ENCODE results near the gene ABHD17C. TPM values are rescaled to one million over a fixed set of nuclear protein-coding genes. Genes with fewer than 3 reads are reported as not detected.

The ABHD17C gene
- total and polyA plus RNA-seq, 12 donors: 1.9 to 9.9 (median 5.3) TPM

DNA sequence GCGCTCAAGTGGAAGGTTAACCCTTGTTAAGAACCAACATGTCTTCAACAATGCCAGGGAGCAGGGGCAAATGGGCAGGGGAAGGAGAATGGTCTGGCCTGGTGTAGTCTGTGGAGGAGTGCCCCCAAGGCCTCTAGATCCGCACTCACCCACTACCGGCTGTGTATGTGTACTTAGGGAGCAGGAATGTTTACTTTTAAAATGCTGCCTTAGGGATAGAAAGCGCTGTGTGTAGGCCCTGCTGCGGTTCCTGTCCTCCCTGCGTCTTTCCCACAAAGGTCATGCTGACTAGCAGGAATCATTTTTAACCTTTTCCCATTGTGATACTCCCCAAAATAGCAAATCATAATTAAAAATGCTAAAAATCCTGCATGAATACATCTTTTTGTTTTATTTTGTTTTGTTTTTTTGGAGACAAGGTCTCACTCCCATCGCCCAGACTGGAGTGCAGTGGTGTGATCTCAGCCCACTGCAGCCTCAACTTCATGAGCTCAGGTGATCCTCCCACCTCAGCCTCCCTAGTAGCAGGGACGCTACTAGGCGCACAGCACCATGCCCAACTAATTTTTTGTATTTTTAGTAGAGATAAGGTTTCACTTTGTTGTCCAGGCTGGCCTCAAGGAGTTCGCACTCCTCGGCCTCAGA is 48.2 kb downstream of the ABHD17C start:
- TF ChIP-seq POLR2A (IDR thresholded peaks at IDR 0.05): no peak
- TF ChIP-seq, protein P1, sequence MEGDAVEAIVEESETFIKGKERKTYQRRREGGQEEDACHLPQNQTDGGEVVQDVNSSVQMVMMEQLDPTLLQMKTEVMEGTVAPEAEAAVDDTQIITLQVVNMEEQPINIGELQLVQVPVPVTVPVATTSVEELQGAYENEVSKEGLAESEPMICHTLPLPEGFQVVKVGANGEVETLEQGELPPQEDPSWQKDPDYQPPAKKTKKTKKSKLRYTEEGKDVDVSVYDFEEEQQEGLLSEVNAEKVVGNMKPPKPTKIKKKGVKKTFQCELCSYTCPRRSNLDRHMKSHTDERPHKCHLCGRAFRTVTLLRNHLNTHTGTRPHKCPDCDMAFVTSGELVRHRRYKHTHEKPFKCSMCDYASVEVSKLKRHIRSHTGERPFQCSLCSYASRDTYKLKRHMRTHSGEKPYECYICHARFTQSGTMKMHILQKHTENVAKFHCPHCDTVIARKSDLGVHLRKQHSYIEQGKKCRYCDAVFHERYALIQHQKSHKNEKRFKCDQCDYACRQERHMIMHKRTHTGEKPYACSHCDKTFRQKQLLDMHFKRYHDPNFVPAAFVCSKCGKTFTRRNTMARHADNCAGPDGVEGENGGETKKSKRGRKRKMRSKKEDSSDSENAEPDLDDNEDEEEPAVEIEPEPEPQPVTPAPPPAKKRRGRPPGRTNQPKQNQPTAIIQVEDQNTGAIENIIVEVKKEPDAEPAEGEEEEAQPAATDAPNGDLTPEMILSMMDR (IDR thresholded peaks at IDR 0.05): no peak
- no peaks in the 10 kb centered on the region for H3K27me3 ChIP-seq
- no peaks in the 10 kb centered on the region for H3K36me3 ChIP-seq (replicated peaks in 1 of 2)
- intact Hi-C loops (cut with DNase I): no loop called here
- peaks cover 0 to 3% of the 10 kb centered on the region in 2 donors for H3K4me1 ChIP-seq (replicated peaks in 1 of 2)
- H3K4me3 ChIP-seq: no peak overlapping the region
- H3K27ac ChIP-seq: no peak overlapping the region
- WGBS, 4 donors: 84 to 93% (median 89%) methylated on average over 11 of the region's 11 CpGs
- no peaks in the 10 kb centered on the region for H3K9me3 ChIP-seq (replicated peaks in 1 of 3)
- no peak for DNase-seq

DNA sequence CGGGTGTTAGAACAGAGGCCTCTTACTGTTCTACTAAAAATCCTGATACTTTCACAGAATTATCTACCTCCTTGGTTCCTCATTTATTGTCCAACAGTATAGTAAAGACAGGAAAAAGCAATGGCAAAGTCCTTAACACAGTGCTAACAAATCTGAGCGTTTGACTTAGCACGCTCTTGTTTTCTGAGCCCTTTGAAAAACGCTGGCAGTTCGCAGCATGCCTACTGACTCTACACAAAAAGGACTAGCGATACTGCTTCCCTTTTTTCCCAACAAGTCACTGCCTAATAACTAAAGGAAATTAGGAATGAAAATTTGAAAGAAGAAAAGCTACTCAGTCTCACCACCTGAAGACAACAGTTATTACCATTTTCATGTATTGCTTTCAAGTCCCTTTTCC is 49.3 kb downstream of the ABHD17C start:
- no peak for DNase-seq
- WGBS, 4 donors: 85 to 91% (median 88%) methylated on average over 6 of the region's 6 CpGs
- Histone ChIP-seq H3K27me3 (no peaks in the 10 kb centered on the region), H3K36me3 (replicated peaks in 1 of 2) (no peaks in the 10 kb centered on the region), H3K4me3 (no peak overlapping the region), H3K4me1 (replicated peaks in 1 of 2) (peaks cover 0 to 3% of the 10 kb centered on the region in 2 donors), H3K27ac (no peak overlapping the region), H3K9me3 (replicated peaks in 1 of 3) (no peaks in the 10 kb centered on the region)
- intact Hi-C loops (cut with DNase I): no loop called here
- TF ChIP-seq, protein P1 (IDR thresholded peaks at IDR 0.05): no peak
- no peak for TF ChIP-seq POLR2A (IDR thresholded peaks at IDR 0.05)

DNA sequence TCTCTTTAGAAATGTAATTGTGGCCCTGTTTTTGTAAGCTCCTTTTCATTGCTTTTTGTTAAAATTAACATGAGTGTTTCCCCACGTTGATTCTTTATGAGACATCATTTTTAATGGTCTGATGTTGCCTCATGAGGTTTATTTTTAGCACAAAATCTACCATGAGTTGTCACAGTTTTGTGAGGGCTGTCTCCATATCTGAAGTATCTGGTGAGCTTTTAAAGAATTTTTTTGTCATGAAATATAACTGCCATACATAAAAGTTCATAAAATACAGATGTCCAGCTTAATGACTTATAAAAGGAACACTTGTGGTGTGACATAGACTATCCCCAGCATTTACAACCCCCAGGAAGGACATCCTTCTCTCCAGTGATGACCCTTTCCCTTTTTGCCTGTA is 49.7 kb downstream of the ABHD17C start:
- H3K4me1 ChIP-seq (replicated peaks in 1 of 2): peaks cover 0 to 3% of the 10 kb centered on the region in 2 donors
- WGBS, 4 donors: 9 to 17% (median 11%) methylated on average over 1 of the region's 1 CpG
- intact Hi-C loops (cut with DNase I): no loop called here
- TF ChIP-seq POLR2A (IDR thresholded peaks at IDR 0.05): no peak
- TF ChIP-seq, protein P1 (IDR thresholded peaks at IDR 0.05): no peak
- no peak for DNase-seq
- H3K36me3 ChIP-seq (replicated peaks in 1 of 2): no peaks in the 10 kb centered on the region
- no peaks in the 10 kb centered on the region for H3K27me3 ChIP-seq
- no peak overlapping the region for H3K4me3 ChIP-seq
- peak overlapping the region in 1 of 5 donors; percentile 8 for H3K27ac ChIP-seq
- H3K9me3 ChIP-seq (replicated peaks in 1 of 3): no peaks in the 10 kb centered on the region

DNA sequence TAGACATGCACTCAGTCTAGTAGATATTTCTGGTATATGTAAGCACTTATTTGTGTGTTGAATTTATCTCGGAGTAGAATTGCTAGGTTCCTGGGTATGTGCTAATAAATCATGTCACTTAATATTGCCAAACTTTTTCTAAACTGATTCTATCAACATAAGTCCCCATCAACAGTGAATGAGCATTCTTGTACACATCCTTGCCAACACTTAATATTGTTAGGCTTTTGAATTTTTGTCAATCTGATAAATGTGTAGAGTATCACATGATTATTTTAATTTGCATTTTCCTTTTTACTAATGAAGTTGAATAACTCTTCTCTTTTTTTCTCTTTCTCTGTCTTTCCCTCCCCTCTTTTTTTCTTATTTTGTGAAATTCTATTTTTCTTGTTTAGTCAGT is 50.8 kb downstream of the ABHD17C start:
- 38 to 60% (median 48%) methylated on average over 1 of the region's 1 CpG for WGBS, 4 donors
- no peak overlapping the region for H3K4me3 ChIP-seq

More for the DNA sequence above, 50.8 kb downstream of the ABHD17C start:
- TF ChIP-seq, protein P1 (IDR thresholded peaks at IDR 0.05): no peak
- no peak for TF ChIP-seq POLR2A (IDR thresholded peaks at IDR 0.05)
- no peaks in the 10 kb centered on the region for H3K9me3 ChIP-seq (replicated peaks in 1 of 3)
- no peaks in the 10 kb centered on the region for H3K27me3 ChIP-seq
- DNase-seq: no peak
- no peak overlapping the region for H3K27ac ChIP-seq
- no peaks in the 10 kb centered on the region for H3K36me3 ChIP-seq (replicated peaks in 1 of 2)
- intact Hi-C loops (cut with DNase I): no loop called here
- peaks cover 0 to 3% of the 10 kb centered on the region in 2 donors for H3K4me1 ChIP-seq (replicated peaks in 1 of 2)

Data from adrenal gland (tissue), 12 donors.